GM18505 (cell line): Measurements from ENCODE around the gene ALPK3.

Source experiments
- ATAC-seq: cut with Tn5 transposase; IDR thresholded peaks from one replicate; pipeline ENCODE4 v1.9.1; 2021; ENCODE audit not compliant: unreplicated experiment
- POLR2A ChIP-seq: IDR thresholded peaks from 4 replicates; pipeline ENCODE4 v1.6.1; 2011; ENCODE audit warnings: borderline replicate concordance; ENCODE audit not compliant: insufficient read depth, insufficient read length; ENCODE audit errors: extremely low read depth

The ALPK3 gene

DNA sequence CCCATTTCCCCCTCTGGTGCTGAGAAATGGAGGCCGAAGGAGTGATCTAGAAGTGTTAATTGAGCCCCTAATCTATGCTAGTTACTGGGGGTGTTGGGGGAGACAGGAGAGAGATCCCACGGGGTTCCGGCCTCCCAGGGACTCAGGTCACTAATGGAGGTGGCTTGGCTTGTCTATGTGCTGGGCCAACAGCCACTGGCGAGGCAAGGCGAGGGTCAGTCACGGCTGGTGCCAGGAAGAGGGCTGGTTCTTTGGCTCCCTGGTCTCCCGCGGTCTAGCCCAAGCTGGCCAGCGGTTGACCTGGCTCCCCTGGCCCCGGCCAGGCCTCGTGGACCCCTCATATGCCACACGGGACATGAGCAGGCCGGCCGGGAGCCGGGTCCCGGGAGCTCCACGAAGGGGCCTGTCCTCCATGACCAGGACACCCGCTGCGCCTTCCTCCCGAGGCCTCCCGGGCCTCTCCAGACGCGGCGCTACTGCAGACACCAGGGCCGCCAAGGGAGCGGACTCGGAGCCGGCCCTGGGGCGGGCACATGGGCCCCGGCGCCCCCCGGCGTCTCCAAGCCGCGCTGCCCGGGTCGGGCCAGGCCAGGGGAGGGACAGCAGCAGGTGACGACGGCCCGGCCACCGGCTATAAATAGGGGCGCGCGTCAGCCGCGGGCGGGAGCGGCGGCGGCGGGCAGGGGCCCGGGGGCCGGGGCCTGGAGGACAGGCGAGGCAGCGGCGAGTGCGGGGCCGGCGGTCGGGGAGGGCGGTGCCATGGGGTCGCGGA lies at the start of gene ALPK3:
Gene ALPK3 (plus strand): TSS at position 663 of the 772 bp plus-strand sequence. CDS start 97 bp downstream, at position 760.
- no peak for TF ChIP-seq POLR2A
- ATAC-seq = no peak

DNA sequence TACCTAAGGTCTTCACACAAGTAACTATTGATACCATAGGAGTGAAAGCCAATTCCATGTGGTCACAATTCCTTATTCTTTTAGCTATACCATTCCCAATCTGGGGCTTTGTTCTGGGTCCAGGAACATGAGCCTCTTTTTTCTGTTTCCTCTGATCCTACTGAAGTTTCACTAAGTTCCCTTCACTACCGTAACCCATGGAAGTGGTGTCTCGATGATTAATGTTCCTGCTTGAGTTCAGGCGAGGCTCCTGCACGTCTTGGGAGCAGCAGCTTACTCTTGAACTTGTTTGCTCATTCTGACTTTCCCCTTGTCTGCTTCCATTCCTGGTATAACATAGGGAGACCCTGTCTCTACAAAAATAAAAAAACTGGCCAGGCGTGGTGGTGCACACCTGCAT lies 45.1 kb upstream of the ALPK3 start:
- TF ChIP-seq POLR2A = no peak

DNA sequence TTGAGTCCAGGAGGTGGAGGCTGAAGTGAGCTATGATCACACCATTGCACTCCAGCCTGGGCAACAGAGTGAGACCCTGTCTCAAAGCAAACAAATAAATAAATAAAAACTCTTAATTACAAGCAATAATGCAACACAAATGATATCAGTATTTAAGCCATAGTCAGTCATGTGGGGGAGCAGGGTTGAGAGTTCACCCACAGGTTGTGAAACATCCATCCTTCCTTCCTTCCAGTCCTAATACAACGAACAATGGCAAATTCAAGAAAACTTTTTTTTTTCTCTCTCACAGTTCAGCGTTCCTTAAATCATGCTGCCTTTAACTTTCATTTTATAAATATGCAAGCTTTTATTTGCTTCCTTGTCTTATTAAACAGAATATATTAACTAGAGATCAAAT lies 44.7 kb upstream of the ALPK3 start:
- TF ChIP-seq POLR2A = no peak
- ATAC-seq = no peak

More for the DNA sequence above, 45.1 kb upstream of the ALPK3 start:
- no peak for ATAC-seq

- no peak for ATAC-seq
- TF ChIP-seq POLR2A = no peak
Observed at GRCh38 chr15:84773716-84774115, 43.4 kb upstream of the ALPK3 start.

GRCh38 chr15:84775867-84776449 lies 41.2 kb upstream of the ALPK3 start:
- ATAC-seq = no peak
- TF ChIP-seq POLR2A = no peak

- TF ChIP-seq POLR2A = no peak
- no peak for ATAC-seq
Observed at GRCh38 chr15:84778194-84778593, 39.0 kb upstream of the ALPK3 start.

- TF ChIP-seq POLR2A = no peak
- ATAC-seq = no peak
Observed at GRCh38 chr15:84780492-84780891, 36.7 kb upstream of the ALPK3 start.

DNA sequence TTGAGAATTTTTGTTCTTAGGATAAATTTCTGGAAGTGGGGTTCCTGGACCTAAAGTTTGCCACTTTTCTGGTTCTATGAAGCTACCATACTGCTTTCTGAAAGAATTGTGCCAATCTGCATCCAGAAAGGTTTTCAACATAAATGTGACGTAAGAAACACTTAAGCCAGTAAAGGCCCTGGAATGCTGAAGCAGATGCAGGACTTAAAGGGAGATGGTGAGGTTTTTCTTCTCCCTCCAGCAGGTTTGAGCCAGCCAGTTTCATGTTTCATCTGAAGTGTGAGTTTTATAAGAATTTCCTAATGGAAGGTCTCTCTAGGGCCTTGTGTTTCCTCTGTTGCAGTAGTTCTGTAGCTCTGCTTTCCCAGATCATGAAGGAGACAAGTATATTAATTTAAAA lies 35.7 kb upstream of the ALPK3 start:
- no peak for TF ChIP-seq POLR2A
- no peak for ATAC-seq

DNA sequence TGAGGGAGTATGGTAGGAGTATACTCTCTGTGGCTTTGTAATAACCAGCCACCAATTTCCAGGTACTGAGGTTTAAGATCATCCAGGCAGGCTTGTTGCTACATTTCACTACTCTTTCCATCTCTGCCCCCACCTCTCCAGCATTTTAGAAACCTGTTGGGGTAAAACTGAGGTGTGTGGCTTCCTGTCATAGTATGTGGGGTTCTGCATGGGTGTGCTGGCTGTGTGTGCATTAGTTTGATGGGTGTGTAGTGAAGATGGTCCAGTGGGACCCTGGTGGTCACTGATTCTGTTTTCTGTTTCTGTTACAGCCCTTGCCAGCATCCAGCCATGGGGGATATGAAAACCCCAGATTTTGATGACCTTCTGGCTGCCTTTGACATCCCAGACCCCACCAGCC lies 34.8 kb upstream of the ALPK3 start:
- no peak for ATAC-seq
- TF ChIP-seq POLR2A = no peak

DNA sequence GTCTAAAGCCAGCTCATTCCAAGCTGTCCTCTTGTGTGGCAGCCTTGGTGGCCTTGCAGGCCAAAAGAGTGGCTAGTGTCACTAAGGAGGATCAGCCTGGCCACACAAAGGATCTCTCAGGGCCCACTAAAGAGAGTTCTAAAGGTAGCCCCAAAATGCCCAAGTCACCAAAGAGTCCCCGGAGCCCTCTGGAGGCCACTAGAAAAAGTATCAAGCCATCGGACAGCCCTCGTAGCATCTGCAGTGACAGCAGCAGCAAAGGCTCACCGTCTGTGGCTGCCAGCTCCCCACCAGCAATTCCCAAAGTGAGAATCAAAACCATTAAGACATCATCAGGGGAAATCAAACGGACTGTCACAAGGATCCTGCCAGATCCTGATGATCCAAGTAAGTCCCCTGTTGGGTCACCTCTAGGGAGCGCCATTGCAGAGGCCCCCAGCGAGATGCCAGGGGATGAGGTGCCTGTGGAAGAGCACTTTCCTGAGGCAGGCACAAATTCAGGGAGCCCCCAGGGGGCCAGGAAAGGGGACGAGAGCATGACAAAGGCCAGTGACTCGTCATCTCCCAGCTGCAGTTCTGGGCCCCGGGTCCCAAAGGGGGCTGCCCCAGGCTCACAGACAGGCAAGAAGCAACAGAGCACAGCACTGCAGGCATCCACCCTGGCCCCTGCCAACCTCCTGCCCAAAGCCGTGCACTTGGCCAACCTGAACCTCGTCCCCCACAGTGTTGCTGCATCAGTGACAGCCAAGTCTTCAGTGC lies 33.5 kb upstream of the ALPK3 start:
- ATAC-seq = no peak
- no peak for TF ChIP-seq POLR2A

- ATAC-seq = no peak
- no peak for TF ChIP-seq POLR2A
Observed at GRCh38 chr15:84784262-84784661, 32.9 kb upstream of the ALPK3 start.

GRCh38 chr15:84785053-84785452 lies 32.1 kb upstream of the ALPK3 start:
- ATAC-seq = no peak
- no peak for TF ChIP-seq POLR2A

DNA sequence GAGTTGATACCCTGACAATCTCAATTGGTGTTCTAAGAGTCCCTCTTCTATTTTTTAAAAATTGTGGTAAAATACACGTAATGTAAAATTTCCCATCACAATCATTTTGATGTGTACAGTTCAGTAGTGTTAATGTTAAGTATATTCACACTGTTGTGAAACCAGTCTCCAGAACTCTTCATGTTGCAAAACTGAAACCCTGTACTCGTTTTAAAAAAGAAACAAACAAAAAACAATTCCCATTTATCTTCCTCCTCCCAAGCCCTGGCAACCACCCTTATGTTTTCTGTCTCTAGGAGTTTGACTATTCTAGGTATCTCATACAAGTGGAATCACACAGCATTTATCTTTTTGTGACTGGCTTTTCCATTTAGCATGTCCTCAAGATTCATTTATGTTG lies 28.7 kb upstream of the ALPK3 start:
- ATAC-seq = no peak
- no peak for TF ChIP-seq POLR2A

GRCh38 chr15:84789762-84790161 lies 27.4 kb upstream of the ALPK3 start:
- ATAC-seq = no peak
- TF ChIP-seq POLR2A = no peak
